HG03520 (cell line): ENCODE data around the gene RNF125.
A peak's percentile ranks its signal among the peaks of the same experiment; 100 is the strongest.
"Not testable (repeated sequence)": the region's sequence is repeated elsewhere in the genome, so short reads cannot be mapped to it uniquely, and the experiment has no call there.

Experiments
- ATAC-seq: cut with Tn5 transposase; IDR thresholded peaks from one replicate; pipeline ENCODE4 v1.9.1; 2021; ENCODE audit warnings: mild to moderate bottlenecking, moderate library complexity; ENCODE audit not compliant: unreplicated experiment

The RNF125 gene

GRCh38 chr18:32018331-32019250, at the start of gene RNF125:
TSS of gene RNF125 (plus strand) at chr18:32018825. CDS start at chr18:32018864, 39 bp downstream.
- peak; percentile 87 for ATAC-seq

- no peak for ATAC-seq
Measured at GRCh38 chr18:31970617-31971016, 48.0 kb upstream of the RNF125 start.

GRCh38 chr18:31973929-31974546, 44.6 kb upstream of the RNF125 start:
- ATAC-seq = no peak

GRCh38 chr18:31976242-31976641, 42.4 kb upstream of the RNF125 start:
- ATAC-seq = no peak

- no peak for ATAC-seq
Measured at GRCh38 chr18:31977270-31977872, 41.3 kb upstream of the RNF125 start.

GRCh38 chr18:31978616-31979015, 40.0 kb upstream of the RNF125 start:
- ATAC-seq = no peak

GRCh38 chr18:31979714-31980113, 38.9 kb upstream of the RNF125 start:
- no peak for ATAC-seq

- ATAC-seq = no peak
Measured at GRCh38 chr18:31980863-31981262, 37.8 kb upstream of the RNF125 start.

- ATAC-seq = no peak
Measured at GRCh38 chr18:31983020-31983419, 35.6 kb upstream of the RNF125 start.

- ATAC-seq = no peak
Measured at GRCh38 chr18:31983976-31984375, 34.6 kb upstream of the RNF125 start.

GRCh38 chr18:31990823-31991222, 27.8 kb upstream of the RNF125 start:
- peak; percentile 98 for ATAC-seq

GRCh38 chr18:31996007-31996406, 22.6 kb upstream of the RNF125 start:
- no peak for ATAC-seq

GRCh38 chr18:31998880-31999412, 19.7 kb upstream of the RNF125 start:
- ATAC-seq = no peak

- not testable (repeated sequence) for ATAC-seq
Measured at GRCh38 chr18:32001141-32001540, 17.5 kb upstream of the RNF125 start.

GRCh38 chr18:32003822-32004221, 14.8 kb upstream of the RNF125 start:
- ATAC-seq = not testable (repeated sequence)

- ATAC-seq = no peak
Measured at GRCh38 chr18:32010124-32010721, 8.4 kb upstream of the RNF125 start.

- no peak for ATAC-seq
Measured at GRCh38 chr18:32011193-32011592, 7.4 kb upstream of the RNF125 start.

- ATAC-seq = no peak
Measured at GRCh38 chr18:32019251-32019948, 775 bp downstream of the RNF125 start.

- ATAC-seq = not testable (repeated sequence)
Measured at GRCh38 chr18:32019949-32020625, 1.5 kb downstream of the RNF125 start.
